KOPT-K1 (cell line): ENCODE results near the gene SLAMF9.

Experiments
- H3K27ac ChIP-seq: fragments of 200-600 bp; sonication (generic); 2 replicates; pipeline ENCODE4 v1.5.1; 2016; ENCODE audit warnings: antibody characterized with exemption, mild to moderate bottlenecking, low read depth, low read length; ENCODE audit not compliant: poor library complexity, severe bottlenecking
- H3K36me3 ChIP-seq: fragments of 200-600 bp; sonication (generic); 2 replicates; pipeline ENCODE4 v1.5.1; 2017; ENCODE audit warnings: antibody characterized with exemption, mild to moderate bottlenecking, low read length, moderate library complexity; ENCODE audit not compliant: insufficient read depth
- H3K9me3 ChIP-seq: fragments of 200-600 bp; sonication (generic); 2 replicates; pipeline ENCODE4 v1.5.1; 2017; ENCODE audit warnings: antibody characterized with exemption, low read length, mild to moderate bottlenecking; ENCODE audit not compliant: insufficient read depth, poor library complexity, severe bottlenecking

The SLAMF9 gene

GRCh38 chr1:159982280-159982679 lies 28.2 kb upstream of the SLAMF9 start:
- Histone ChIP-seq H3K9me3 (no peaks in the 10 kb centered on the region), H3K36me3 (no peaks in the 10 kb centered on the region)

DNA sequence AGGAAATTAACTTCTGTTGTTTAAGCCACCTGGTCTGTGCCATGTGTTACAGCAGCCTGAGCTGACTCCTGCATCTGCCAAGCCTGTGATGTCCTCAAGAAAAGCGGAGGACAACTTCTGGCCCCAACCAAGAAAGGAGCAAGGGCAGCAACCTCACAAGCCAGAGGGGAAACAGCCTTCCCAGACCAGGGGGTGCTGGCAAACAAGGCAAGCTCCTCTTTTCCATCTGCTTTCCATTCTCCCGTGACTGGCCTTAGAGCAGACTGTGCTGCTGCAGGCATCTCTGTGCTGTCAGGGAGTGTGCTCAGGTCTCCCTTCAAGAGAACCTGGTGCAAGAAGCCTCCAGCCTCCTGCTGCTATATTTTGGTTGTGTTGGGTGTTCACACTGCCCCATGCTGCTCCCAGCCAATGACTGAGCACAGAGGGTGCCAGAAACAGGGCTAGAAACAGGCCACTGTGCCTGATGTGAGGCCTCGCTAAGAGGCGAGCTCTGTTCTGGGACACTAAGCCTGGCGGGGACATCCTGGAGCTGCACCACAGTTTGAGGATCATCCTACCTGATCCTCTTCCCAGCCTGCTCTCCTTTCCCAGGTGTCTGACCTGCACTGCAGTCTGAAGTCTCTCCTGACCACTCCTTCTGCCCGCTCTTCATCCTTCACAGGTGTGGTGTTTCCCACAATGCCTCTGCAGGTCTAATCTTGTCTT lies 27.5 kb upstream of the SLAMF9 start:
- Histone ChIP-seq H3K9me3 (no peaks in the 10 kb centered on the region), H3K36me3 (no peaks in the 10 kb centered on the region), H3K27ac (no peak overlapping the region)

More at GRCh38 chr1:159982280-159982679, 28.2 kb upstream of the SLAMF9 start:
- no peak overlapping the region for H3K27ac ChIP-seq

GRCh38 chr1:159980786-159981185 lies 26.7 kb upstream of the SLAMF9 start:
- no peaks in the 10 kb centered on the region for H3K9me3 ChIP-seq
- H3K36me3 ChIP-seq, result no peaks in the 10 kb centered on the region
- no peak overlapping the region for H3K27ac ChIP-seq

DNA sequence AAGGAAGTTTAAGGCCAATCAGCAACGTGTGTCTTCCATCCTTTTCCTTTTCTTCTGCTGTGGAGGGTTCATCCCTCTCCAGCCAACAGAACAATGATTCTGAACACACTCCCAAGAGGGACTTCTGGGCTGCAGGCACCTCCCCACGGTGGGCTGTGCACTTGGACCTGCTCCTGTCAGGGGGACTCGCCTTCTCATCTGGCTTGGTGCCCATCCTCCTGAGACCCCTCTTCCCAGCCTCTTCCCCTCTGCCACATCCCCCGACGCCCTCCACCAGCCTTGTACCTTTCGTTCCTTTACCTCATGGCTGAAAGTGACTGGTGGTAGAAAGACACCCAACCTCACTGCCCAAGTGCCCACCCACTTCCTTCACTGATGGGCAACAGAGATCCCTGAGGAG lies 26.0 kb upstream of the SLAMF9 start:
- Histone ChIP-seq H3K36me3 (no peaks in the 10 kb centered on the region), H3K27ac (no peak overlapping the region), H3K9me3 (no peaks in the 10 kb centered on the region)

- no peak overlapping the region for H3K27ac ChIP-seq
- no peaks in the 10 kb centered on the region for H3K9me3 ChIP-seq
- H3K36me3 ChIP-seq, result no peaks in the 10 kb centered on the region
Observed at GRCh38 chr1:159979257-159979656, 25.2 kb upstream of the SLAMF9 start.

DNA sequence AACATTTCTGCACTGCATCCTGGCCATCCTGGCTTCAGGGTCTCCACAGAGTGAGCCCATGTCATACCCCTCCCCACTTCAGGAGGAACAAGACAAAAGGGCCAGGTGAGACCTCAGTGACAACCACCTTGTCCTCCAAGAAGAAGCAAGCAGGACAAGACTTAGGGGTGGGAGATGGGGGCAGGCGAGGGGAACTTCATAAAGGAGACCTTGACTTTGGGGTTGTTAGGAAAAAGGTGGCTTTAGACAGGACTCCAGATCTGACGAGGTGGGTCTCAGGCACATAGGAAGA lies 24.0 kb upstream of the SLAMF9 start:
- H3K27ac ChIP-seq, result no peak overlapping the region
- no peaks in the 10 kb centered on the region for H3K9me3 ChIP-seq
- no peaks in the 10 kb centered on the region for H3K36me3 ChIP-seq

GRCh38 chr1:159977364-159978106 lies 23.5 kb upstream of the SLAMF9 start:
- no peak overlapping the region for H3K27ac ChIP-seq
- H3K9me3 ChIP-seq, result no peaks in the 10 kb centered on the region
- H3K36me3 ChIP-seq, result no peaks in the 10 kb centered on the region

DNA sequence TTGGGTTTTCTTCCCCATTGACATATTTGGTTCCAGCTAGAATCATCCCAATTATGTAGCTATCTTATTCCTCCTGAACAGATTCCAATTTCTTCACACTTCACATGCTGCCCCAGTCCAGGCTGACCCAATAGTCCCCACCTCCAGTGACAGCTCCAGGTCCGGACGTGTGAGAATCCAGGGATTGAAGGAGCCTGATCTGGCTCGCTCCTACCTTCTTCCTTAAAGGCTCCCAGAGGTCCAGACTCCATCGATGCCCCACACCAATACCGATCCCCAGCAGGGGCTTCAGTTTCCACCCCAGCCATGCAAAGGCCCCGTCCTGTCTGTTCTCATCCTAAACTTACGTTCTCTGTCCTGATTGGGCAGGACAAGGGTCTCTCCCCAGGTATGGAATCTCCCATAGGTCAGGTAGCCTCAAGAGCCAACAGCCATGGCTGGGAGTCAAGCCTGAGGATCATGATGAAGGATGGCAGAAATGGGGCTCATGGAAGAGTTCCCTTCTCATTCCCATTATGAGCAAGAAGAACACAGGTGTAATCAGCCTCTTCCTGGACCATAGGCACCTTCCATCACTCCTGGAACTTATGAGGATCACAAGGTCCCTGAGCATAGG lies 20.4 kb upstream of the SLAMF9 start:
- Histone ChIP-seq H3K9me3 (no peaks in the 10 kb centered on the region), H3K27ac (no peak overlapping the region), H3K36me3 (no peaks in the 10 kb centered on the region)

DNA sequence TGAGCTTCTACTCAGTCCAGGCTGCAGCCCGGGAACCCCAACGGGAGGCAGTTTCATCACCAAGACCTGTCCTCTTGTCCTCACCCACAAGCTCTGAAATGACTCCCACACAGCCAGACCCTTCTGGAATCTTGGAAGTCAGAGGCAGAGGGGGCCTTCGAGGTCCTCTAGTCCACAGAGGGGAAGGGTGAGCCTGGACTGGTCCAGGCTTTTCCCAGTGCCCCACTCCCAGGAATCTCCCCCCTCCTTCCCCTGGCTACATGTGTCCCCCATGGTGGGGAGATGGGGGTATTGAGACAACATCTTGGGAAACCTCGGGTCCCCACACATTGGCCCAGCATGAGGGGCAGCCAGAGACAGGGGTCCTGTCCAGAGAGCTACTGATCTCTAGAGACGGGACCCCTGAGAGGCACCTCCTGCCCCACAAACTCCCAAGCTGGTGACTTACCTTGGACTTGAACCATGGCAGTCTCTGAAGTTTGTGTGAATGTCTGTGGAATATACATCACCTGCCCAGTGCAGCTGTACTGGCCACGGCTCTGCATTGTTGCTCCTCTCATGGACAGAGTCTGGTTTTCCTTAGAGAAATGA lies 19.4 kb upstream of the SLAMF9 start:
- Histone ChIP-seq H3K9me3 (no peaks in the 10 kb centered on the region), H3K36me3 (no peaks in the 10 kb centered on the region), H3K27ac (no peak overlapping the region)

- Histone ChIP-seq H3K27ac (no peak overlapping the region), H3K36me3 (no peaks in the 10 kb centered on the region), H3K9me3 (no peaks in the 10 kb centered on the region)
Observed at GRCh38 chr1:159972443-159973205, 18.6 kb upstream of the SLAMF9 start.

DNA sequence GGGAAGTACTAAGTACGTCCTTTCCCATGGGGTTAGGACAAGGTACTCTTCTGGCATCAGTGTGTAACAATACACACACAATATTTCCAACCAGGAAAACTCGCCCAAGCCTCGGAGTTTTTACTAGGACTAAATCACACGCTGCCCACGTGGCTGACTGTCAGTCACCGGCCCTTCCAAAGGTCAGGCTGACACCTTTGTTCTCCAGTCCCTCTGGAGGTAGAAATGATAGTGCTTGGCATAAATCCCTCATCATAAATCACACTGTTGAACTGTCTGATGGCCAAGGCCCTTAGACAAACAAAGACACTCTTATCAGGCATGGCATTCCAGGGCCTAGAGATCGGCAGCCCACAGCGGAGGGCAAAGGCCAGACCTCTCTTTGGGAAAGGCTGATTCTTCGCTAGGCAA lies 16.9 kb upstream of the SLAMF9 start:
- Histone ChIP-seq H3K27ac (no peak overlapping the region), H3K36me3 (no peaks in the 10 kb centered on the region), H3K9me3 (no peaks in the 10 kb centered on the region)

GRCh38 chr1:159968901-159969300 lies 14.9 kb upstream of the SLAMF9 start:
- H3K9me3 ChIP-seq, result no peaks in the 10 kb centered on the region
- no peak overlapping the region for H3K27ac ChIP-seq

DNA sequence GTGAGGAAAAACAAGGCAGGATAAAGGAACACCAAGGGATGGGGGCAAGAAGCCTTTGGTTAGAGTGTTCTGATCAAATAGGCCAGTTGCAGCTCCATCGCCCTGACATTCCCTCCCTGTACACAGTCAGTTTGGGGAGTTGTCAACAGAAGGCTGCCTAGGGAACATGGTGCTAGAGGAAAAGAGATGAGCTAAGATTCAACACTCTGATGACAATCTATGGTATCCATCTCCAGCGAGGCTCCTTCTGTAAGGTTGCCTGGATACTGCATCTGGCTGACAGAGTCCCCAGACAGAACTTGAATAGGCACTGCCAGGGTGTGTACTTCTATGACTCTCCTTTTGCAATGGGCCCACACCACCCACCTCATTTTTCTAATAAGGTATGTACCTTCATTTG lies 11.2 kb upstream of the SLAMF9 start:
- no peaks in the 10 kb centered on the region for H3K9me3 ChIP-seq
- H3K27ac ChIP-seq, result no peak overlapping the region
- no peaks in the 10 kb centered on the region for H3K36me3 ChIP-seq

More at GRCh38 chr1:159968901-159969300, 14.9 kb upstream of the SLAMF9 start:
- H3K36me3 ChIP-seq, result no peaks in the 10 kb centered on the region

DNA sequence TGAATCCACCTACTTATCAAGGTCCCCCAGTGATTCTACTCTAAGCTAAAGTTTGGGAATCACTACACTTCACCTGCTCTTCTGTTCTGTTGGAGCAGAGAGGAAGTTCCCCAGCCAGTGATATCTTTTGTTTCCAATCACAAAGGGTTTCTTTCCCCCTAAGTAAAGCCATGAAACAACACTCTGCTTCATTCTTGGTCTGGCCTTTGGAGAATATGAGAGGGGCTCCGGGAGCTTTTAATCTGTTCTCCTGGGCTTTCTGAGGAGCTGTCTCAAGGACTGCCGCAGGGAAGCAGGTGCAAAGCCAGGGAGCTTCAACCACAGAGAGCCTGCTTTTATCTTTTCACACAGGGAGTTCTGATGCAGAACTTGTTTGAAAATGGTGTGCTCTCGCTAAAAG lies 10.1 kb upstream of the SLAMF9 start:
- Histone ChIP-seq H3K27ac (no peak overlapping the region), H3K9me3 (no peaks in the 10 kb centered on the region), H3K36me3 (no peaks in the 10 kb centered on the region)

- Histone ChIP-seq H3K27ac (no peak overlapping the region), H3K9me3 (no peaks in the 10 kb centered on the region), H3K36me3 (no peaks in the 10 kb centered on the region)
Observed at GRCh38 chr1:159962176-159962575, 8.1 kb upstream of the SLAMF9 start.
